Heart right ventricle (tissue), 16 donors: ENCODE measurements around the gene AKAP17A. TPM values are rescaled to one million over a fixed set of nuclear protein-coding genes. Genes with fewer than 3 reads are reported as not detected.
"Not testable (repeated sequence)": the region's sequence is repeated elsewhere in the genome, so short reads cannot be mapped to it uniquely, and the experiment has no call there.

ENCODE experiments used
- ATAC-seq, 8 donors: fragments of 200-7000 bp; cut with Tn5 transposase; one replicate each; pipeline ENCODE4 v1.9.1; 2020; ENCODE audit warnings: mild to moderate bottlenecking in 8 of 8, moderate library complexity in 8 of 8, moderate number of reproducible peaks in 1 of 8
- DNase-seq, 2 donors: peaks; one replicate each; pipeline ENCODE4 v3.0.0-alpha.2; 2020
- H3K27ac ChIP-seq, 10 donors: fragments of 200-600 bp; sonication (generic) in 2 of 10; one replicate each; pipeline versions ENCODE4 v1.5.0 to v1.8.0; 2020 to 2022; ENCODE audit warnings: mild to moderate bottlenecking in 3 of 10
- H3K27me3 ChIP-seq, 7 donors: fragments of 200-600 bp; one replicate each; pipeline ENCODE4 v1.8.0; 2021 to 2022; ENCODE audit warnings: mild to moderate bottlenecking in 2 of 7
- H3K36me3 ChIP-seq, 9 donors: fragments of 200-600 bp; sonication (generic) in 1 of 9; one replicate each; pipeline versions ENCODE4 v1.5.0 to v1.8.0; 2020 to 2022; ENCODE audit warnings: mild to moderate bottlenecking in 2 of 9
- H3K4me1 ChIP-seq, 9 donors: fragments of 200-600 bp; sonication (generic) in 1 of 9; one replicate each; pipeline versions ENCODE4 v1.5.0 to v1.8.0; 2020 to 2022; ENCODE audit warnings: mild to moderate bottlenecking in 4 of 9
- H3K4me3 ChIP-seq, 10 donors: fragments of 200-600 bp; sonication (generic) in 2 of 10; one replicate each; pipeline versions ENCODE4 v1.5.0 to v1.8.0; 2020 to 2022; ENCODE audit warnings: mild to moderate bottlenecking in 7 of 10, moderate library complexity in 2 of 10
- H3K9me3 ChIP-seq, 11 donors: fragments of 200-600 bp in 10 of 11; sonication (generic) in 2 of 11; one replicate each; pipeline versions ENCODE4 v1.5.0 to v1.8.0; 2013 to 2022; ENCODE audit warnings: mild to moderate bottlenecking in 2 of 11, control low read depth in 1 of 11, moderate library complexity in 1 of 11
- WGBS, 2 donors: extraction: QIAGEN DNeasy Blood & Tissue Kit; methylation state at CpG; one replicate each; pipeline ENCODE4 v1.1.7; 2013; ENCODE audit warnings: inconsistent platforms in 1 of 2; 5-methylcytosine and 5-hydroxymethylcytosine counted together
- intact Hi-C, 10 donors: fragments of 100-400 bp; cut with DNase I; formaldehyde crosslinking; loops; one replicate each; pipeline versions ENCODE4 v1.11.1 to v1.14.2; 2022
- polyA plus RNA-seq, 2 donors: library from polyadenylated mRNA; stranded (reverse); fragments of 200-250 nt; gene quantifications; one replicate each; pipeline ENCODE4 v1.2.3, GENCODE V29; 2013
- total RNA-seq, 10 donors: library from RNA; stranded (reverse); fragmentation: NEBNext Ultra II Directional in 3 of 10; extraction: Animal tissue kit (Norgen Biotek cat#: 25700) in 3 of 10; gene quantifications; one replicate each; pipeline versions ENCODE4 v1.2.1 to v1.2.4, GENCODE V29; 2021 to 2023
- TF ChIP-seq, protein P1 (sequence below), 9 donors: fragments of 200-600 bp; sonication (generic) in 2 of 9; IDR thresholded peaks; one replicate each; pipeline versions ENCODE4 v1.5.0 to v1.8.0; 2021 to 2022; ENCODE audit warnings: antibody characterized with exemption in 9 of 9, mild to moderate bottlenecking in 5 of 9, moderate library complexity in 1 of 9
- donor health status: Arrhythmogenic right ventricular cardiomyopathy.
- donor health status: ischemic (EF 13 %, LVEDD 7.1; RV severe dilation, severe dysfunction).
- donor health status: healthy with polysubstance abuse.
- donor health status: DM: no; HTN: yes; CAD: no.
- donor health status: DM: no; HTN: no; CAD: no.
- donor health status: ischemic (EF 25% LVEDD 6.9; RV normal size, moderate dysfunction).
- donor health status: ischemic (EF 25% LVEDD 5.7; RV mildly dilated, moderate dysfunction).
- donor health status: healthy.
- donor health status: DM: yes; HTN: yes; CAD: no.
- donor health status: Ischemic cardiomyopathy.
- donor health status: ischemic (EF 35%, LVEDD 5.7; RV mildly dilated, moderate dysfunction).
- donor health status: nonischemic (EF 11% LVEDD 7.7; RV severe dilation, severe dysfunction).
- donor health status: DM: yes; HTN: yes; CAD: no.
- donor health status: PGD.
- donor health status: ischemic (EF 29% LVEDD 5.4; RV normal size, mild dysfunction).
- donor health status: nonischemic (EF 23%, LVEDD 6.1; RV moderate dilation, normal function).

The AKAP17A gene
- total and polyA plus RNA-seq, 12 donors = 12.2 to 35.6 (median 16.8) TPM

DNA sequence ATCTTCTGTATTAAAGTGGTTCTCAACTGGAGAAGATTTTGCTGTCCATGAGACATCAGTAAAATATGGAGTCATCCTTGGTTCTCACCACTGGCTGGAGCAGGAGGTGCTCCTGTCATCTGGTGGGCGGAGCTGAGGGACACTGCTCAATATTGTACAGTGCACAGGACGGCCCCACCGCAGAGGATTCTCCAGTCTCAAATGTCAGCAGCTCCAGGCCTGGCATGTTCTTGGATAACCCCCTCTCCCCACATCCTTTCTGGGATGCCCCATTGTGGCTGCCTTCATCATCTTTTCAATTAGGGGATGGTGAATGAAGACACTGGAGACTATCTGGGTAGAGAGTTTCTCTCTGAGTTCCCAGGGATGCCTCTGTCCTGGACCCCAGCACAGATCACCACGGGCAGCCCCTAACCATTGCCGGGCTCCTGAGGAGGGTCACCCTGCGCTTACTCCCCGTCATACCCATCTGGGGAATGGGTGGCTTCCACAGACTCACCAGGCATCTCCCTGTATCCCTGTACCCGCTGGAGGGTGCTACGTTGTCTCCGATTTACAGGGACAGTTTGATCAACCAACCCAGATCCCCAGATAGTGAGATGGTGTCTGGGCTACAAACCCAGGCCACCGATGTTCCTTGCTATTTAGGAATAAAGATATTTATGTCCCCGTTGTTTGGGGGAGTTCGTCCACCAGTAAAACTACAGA lies 32.5 kb upstream of the AKAP17A start:
- H3K4me3 ChIP-seq = no peak overlapping the region

DNA sequence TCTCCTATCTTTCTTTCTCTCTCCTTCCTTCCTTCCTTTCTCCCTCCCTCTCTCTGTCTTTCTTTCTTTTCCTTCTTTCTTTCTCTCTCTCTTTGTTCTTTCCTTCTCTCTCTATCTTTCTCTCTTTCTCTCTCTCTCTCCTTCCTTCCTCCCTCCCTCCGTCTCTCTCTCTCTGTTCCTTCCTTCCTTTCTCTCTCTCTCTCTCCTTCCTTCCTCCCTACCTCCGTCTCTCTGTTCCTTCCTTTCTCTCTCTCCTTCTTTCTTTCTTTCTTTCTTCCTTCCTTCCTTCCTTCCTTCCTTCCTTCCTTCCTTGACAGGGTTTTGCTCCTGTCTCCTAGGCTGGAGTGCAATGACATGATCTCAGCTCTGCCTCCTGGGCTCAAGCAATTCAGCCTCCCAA lies 30.2 kb upstream of the AKAP17A start:
- no peak overlapping the region for H3K4me3 ChIP-seq
- TF ChIP-seq, protein P1, sequence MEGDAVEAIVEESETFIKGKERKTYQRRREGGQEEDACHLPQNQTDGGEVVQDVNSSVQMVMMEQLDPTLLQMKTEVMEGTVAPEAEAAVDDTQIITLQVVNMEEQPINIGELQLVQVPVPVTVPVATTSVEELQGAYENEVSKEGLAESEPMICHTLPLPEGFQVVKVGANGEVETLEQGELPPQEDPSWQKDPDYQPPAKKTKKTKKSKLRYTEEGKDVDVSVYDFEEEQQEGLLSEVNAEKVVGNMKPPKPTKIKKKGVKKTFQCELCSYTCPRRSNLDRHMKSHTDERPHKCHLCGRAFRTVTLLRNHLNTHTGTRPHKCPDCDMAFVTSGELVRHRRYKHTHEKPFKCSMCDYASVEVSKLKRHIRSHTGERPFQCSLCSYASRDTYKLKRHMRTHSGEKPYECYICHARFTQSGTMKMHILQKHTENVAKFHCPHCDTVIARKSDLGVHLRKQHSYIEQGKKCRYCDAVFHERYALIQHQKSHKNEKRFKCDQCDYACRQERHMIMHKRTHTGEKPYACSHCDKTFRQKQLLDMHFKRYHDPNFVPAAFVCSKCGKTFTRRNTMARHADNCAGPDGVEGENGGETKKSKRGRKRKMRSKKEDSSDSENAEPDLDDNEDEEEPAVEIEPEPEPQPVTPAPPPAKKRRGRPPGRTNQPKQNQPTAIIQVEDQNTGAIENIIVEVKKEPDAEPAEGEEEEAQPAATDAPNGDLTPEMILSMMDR (IDR thresholded peaks at IDR 0.05) = no peak
- no peaks in the 10 kb centered on the region for H3K4me1 ChIP-seq
- H3K27me3 ChIP-seq = no peaks in the 10 kb centered on the region
- ATAC-seq (no peak), DNase-seq (no peak)
- H3K36me3 ChIP-seq = no peaks in the 10 kb centered on the region
- H3K27ac ChIP-seq = no peak overlapping the region
- H3K9me3 ChIP-seq = no peaks in the 10 kb centered on the region
- 49 to 56% methylated on average over 2 of the region's 2 CpGs for WGBS, 2 donors
- intact Hi-C loops = no loop called here

More for the DNA sequence above, 32.5 kb upstream of the AKAP17A start:
- TF ChIP-seq, protein P1 (IDR thresholded peaks at IDR 0.05) = no peak
- intact Hi-C loops = no loop called here
- no peak for DNase-seq
- peaks cover 0 to 9% (median 0%) of the 10 kb centered on the region in 11 donors for H3K9me3 ChIP-seq
- no peaks in the 10 kb centered on the region for H3K27me3 ChIP-seq
- peaks cover 0 to 11% (median 0%) of the 10 kb centered on the region in 9 donors for H3K4me1 ChIP-seq
- no peak overlapping the region for H3K27ac ChIP-seq
- ATAC-seq = no peak
- 80 to 87% methylated on average over 13 of the region's 13 CpGs for WGBS, 2 donors
- H3K36me3 ChIP-seq = no peaks in the 10 kb centered on the region

DNA sequence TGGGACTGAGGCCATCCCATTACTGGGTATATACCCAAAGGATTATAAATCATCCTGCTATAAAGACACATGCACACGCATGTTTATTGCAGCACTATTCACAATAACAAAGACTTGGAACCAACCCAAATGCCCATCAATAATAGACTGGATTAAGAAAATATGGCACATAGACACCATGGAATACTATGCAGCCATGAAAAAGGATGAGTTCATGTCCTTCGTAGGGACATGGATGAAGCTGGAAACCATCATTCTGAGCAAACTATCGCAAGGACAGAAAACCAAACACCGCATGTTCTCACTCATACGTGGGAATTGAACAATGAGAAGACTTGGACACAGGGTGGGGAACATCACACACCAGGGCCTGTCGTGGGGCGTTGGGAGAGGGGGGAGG lies 27.3 kb upstream of the AKAP17A start:
- ATAC-seq, intact Hi-C loops: not testable (repeated sequence)
- 87 to 89% methylated on average over 7 of the region's 7 CpGs for whole genome bisulfite sequencing, 2 donors

DNA sequence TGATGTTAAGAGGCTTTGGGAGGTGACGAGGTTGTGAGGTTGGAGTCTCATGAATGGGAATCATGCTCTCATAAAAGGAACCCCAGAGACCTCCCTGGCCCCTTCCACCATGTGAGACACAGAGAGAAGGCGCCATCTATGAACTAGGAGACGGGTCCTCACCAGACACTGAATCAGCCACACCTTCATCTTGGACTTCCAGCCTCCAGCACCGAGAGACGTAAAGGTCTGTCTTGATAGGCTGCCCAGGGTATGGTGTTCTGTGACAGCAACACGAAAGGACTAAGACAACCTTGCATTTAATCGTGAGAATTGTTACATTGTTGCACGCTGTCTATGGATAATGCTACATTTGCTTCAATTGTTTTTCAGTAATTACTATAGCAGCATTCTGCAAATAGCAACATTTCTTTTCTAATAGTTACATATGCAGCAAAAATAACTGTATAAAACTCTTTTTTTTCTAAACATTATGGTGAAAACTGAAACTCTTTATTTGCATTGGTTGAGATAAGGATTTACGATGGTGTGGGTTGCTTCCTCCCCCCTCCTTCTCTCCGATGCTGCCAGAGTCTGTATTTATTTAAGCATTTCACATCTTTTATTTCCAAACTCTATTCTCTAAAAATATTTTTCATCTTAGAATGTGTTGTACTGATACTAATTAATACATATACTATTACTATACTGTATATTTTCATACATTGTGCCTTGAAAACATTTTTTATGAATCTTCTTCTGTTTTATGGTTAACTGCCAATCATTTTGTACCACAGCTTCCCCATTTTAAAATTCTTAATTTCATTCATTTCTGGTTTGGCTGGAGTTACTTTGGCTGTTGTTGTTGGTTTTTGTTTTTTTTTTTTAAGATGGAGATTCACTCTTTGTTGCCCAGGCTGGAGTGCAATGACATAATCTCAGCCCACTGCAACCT lies 26.4 kb upstream of the AKAP17A start:
- no peaks in the 10 kb centered on the region for H3K36me3 ChIP-seq
- ATAC-seq (no peak), DNase-seq (no peak)
- H3K4me1 ChIP-seq = no peaks in the 10 kb centered on the region
- no peak overlapping the region for H3K27ac ChIP-seq
- TF ChIP-seq, protein P1 (IDR thresholded peaks at IDR 0.05) = no peak
- no peaks in the 10 kb centered on the region for H3K27me3 ChIP-seq
- no peak overlapping the region for H3K4me3 ChIP-seq
- 62 to 65% methylated on average over 10 of the region's 10 CpGs for WGBS, 2 donors
- intact Hi-C loops = no loop called here
- H3K9me3 ChIP-seq = no peaks in the 10 kb centered on the region

More for the DNA sequence above, 27.3 kb upstream of the AKAP17A start:
- not testable (repeated sequence) for H3K4me3 ChIP-seq, H3K27ac ChIP-seq, H3K4me1 ChIP-seq, DNase-seq, H3K36me3 ChIP-seq, H3K27me3 ChIP-seq, H3K9me3 ChIP-seq

DNA sequence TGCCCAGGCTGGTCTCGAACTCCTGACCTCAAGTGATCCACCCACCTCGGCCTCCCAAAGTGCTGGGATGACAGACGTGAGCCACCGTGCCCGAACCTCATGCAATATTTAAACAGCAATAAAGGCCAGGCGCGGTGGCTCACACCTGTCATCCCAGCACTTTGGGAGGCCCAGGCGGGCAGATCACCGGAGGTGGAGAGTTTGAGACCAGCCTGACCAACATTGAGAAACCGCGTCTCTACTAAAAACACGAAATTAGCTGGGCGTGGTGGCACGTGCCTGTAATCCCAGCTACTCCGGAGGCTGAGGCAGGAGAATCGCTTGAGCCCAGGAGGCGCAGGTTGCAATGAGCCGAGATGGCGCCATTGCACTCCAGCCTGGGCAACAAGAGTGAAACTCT lies 17.2 kb upstream of the AKAP17A start:
- not testable (repeated sequence) for H3K4me3 ChIP-seq, DNase-seq, H3K27ac ChIP-seq, H3K36me3 ChIP-seq, H3K9me3 ChIP-seq, ATAC-seq
- Histone ChIP-seq H3K4me1 (peaks cover 0 to 11% (median 7%) of the 10 kb centered on the region in 9 donors), H3K27me3 (peaks cover 0 to 22% (median 4%) of the 10 kb centered on the region in 7 donors)
- WGBS, 2 donors = 93% methylated on average over 19 of the region's 19 CpGs
- intact Hi-C loops = loop anchor here in 1 of 10 donors (10.0 kb wide), 1 partner anchor 79 kb away; no protein-coding TSS in a partner anchor
